CD14-positive monocyte (primary cell): ENCODE results near the gene KDM6A. TPM values are rescaled to one million over a fixed set of nuclear protein-coding genes. Genes with fewer than 3 reads are reported as not detected.

Source experiments
- DNase-seq, 3 donors: peaks; one replicate each; pipeline ENCODE4 v3.0.0-alpha.2; 2011 to 2022
- H2AFZ ChIP-seq: 2 replicates; pipeline ENCODE4 v1.6.0; 2012; ENCODE audit warnings: mild to moderate bottlenecking, low read depth, low read length, inconsistent platforms; ENCODE audit not compliant: insufficient read depth, poor library complexity, severe bottlenecking
- H3K27ac ChIP-seq, 2 donors: 1 replicate in 1 of 2; 2 replicates in 1 of 2; pipeline ENCODE4 v1.5.1; 2012 to 2013; ENCODE audit warnings: low read length in 2 of 2, control low read depth in 1 of 2, inconsistent platforms in 1 of 2, low read depth in 1 of 2, mild to moderate bottlenecking in 1 of 2
- H3K27me3 ChIP-seq, 2 donors: one replicate each; pipeline versions ENCODE4 v1.6.0 to v1.6.1; 2011 to 2013; ENCODE audit warnings: low read length in 2 of 2; ENCODE audit not compliant: control insufficient read depth in 2 of 2, insufficient read depth in 2 of 2
- H3K36me3 ChIP-seq, 2 donors: replicated peaks in 1 of 2; 1 replicate in 1 of 2; 2 replicates in 1 of 2; pipeline versions ENCODE4 v1.5.1 to v1.6.1; 2012 to 2013; ENCODE audit warnings: low read length in 2 of 2, control low read depth in 1 of 2, inconsistent platforms in 1 of 2, mild to moderate bottlenecking in 1 of 2; ENCODE audit not compliant: insufficient read depth in 2 of 2, control insufficient read depth in 1 of 2
- H3K4me1 ChIP-seq, 2 donors: 1 replicate in 1 of 2; 2 replicates in 1 of 2; pipeline versions ENCODE4 v1.5.1 to v1.6.1; 2012 to 2013; ENCODE audit warnings: low read length in 2 of 2, control low read depth in 1 of 2, inconsistent platforms in 1 of 2, mild to moderate bottlenecking in 1 of 2, moderate library complexity in 1 of 2; ENCODE audit not compliant: insufficient read depth in 2 of 2, control insufficient read depth in 1 of 2
- H3K4me2 ChIP-seq: replicated peaks from 2 replicates; pipeline ENCODE3; 2012; ENCODE audit warnings: low read length, moderate library complexity, mild to moderate bottlenecking; ENCODE audit not compliant: poor library complexity, severe bottlenecking; ENCODE audit errors: extremely low read depth
- H3K4me3 ChIP-seq, 3 experiments: fragments of 200-600 bp in 1 of 3; sonication (generic) in 1 of 3; replicated peaks in 1 of 3; 1 replicate in 2 of 3; 2 replicates in 1 of 3; pipeline ENCODE4 v1.5.1; 2011 to 2013; ENCODE audit warnings: low read length in 3 of 3, mild to moderate bottlenecking in 3 of 3, control low read depth in 2 of 3, low read depth in 2 of 3, inconsistent platforms in 1 of 3, moderate library complexity in 1 of 3
- H3K79me2 ChIP-seq: 2 replicates; pipeline ENCODE4 v1.6.0; 2012; ENCODE audit warnings: mild to moderate bottlenecking, control low read depth, inconsistent platforms, low read length, moderate library complexity; ENCODE audit not compliant: insufficient read depth
- H3K9ac ChIP-seq: 2 replicates; pipeline ENCODE4 v1.6.0; 2017; ENCODE audit warnings: low read length, mild to moderate bottlenecking; ENCODE audit not compliant: insufficient read depth, poor library complexity, severe bottlenecking
- H3K9me3 ChIP-seq, 2 donors: replicated peaks in 1 of 2; 1 replicate in 1 of 2; 2 replicates in 1 of 2; pipeline versions ENCODE4 v1.5.1 to v1.6.1; 2012 to 2013; ENCODE audit warnings: low read length in 2 of 2, control low read depth in 1 of 2; ENCODE audit not compliant: control insufficient read depth in 1 of 2, insufficient read depth in 1 of 2
- H4K20me1 ChIP-seq: 2 replicates; pipeline ENCODE4 v1.6.0; 2012; ENCODE audit warnings: mild to moderate bottlenecking, low read length, control low read depth, moderate library complexity; ENCODE audit not compliant: insufficient read depth
- H3K27ac Mint-ChIP-seq, 7 donors: one replicate each; pipeline ENCODE4 v1.8.0; 2020; ENCODE audit warnings: mild to moderate bottlenecking in 7 of 7, mixed read lengths in 7 of 7, moderate library complexity in 6 of 7, inconsistent platforms in 2 of 7
- H3K27me3 Mint-ChIP-seq, 3 donors: one replicate each; pipeline ENCODE4 v1.8.0; 2021 to 2022; ENCODE audit warnings: low read depth in 3 of 3, mild to moderate bottlenecking in 3 of 3, mixed read lengths in 3 of 3, moderate library complexity in 3 of 3, inconsistent platforms in 1 of 3
- H3K36me3 Mint-ChIP-seq, 2 donors: one replicate each; pipeline ENCODE4 v1.8.0; 2020; ENCODE audit warnings: mixed read lengths in 2 of 2, inconsistent platforms in 1 of 2, mild to moderate bottlenecking in 1 of 2
- H3K4me1 Mint-ChIP-seq: one replicate; pipeline ENCODE4 v1.8.0; 2020; ENCODE audit warnings: mild to moderate bottlenecking, mixed read lengths
- H3K4me3 Mint-ChIP-seq, 2 donors: one replicate each; pipeline ENCODE4 v1.8.0; 2020; ENCODE audit warnings: mild to moderate bottlenecking in 2 of 2, mixed read lengths in 2 of 2, moderate library complexity in 1 of 2
- H3K9me3 Mint-ChIP-seq, 7 donors: one replicate each; pipeline ENCODE4 v1.8.0; 2020 to 2022; ENCODE audit warnings: mixed read lengths in 7 of 7, mild to moderate bottlenecking in 6 of 7, moderate library complexity in 6 of 7, inconsistent platforms in 2 of 7
- CTCF ChIP-seq: fragments of 200-600 bp; IDR thresholded peaks from one replicate; pipeline ENCODE4 v1.8.0; 2022; ENCODE audit warnings: antibody characterized with exemption, mild to moderate bottlenecking
- WGBS: methylation state at CpG from one replicate; pipeline ENCODE4 v1.1.5; 2013; ENCODE audit warnings: missing lambda C conversion rate; ENCODE audit not compliant: insufficient coverage; 5-methylcytosine and 5-hydroxymethylcytosine counted together
- intact Hi-C, 2 donors: fragments of 100-400 bp; cut with micrococcal nuclease; formaldehyde crosslinking; loops; one replicate each; pipeline versions ENCODE4 v1.15.0 to v1.15.1; 2023
- polyA plus RNA-seq, 3 donors: library from polyadenylated mRNA; depleted of rRNA in 1 of 3; unstranded in 2 of 3; stranded (reverse) in 1 of 3; fragments of 300-500 nt in 2 of 3; fragments of >200 nt in 1 of 3; fragmentation: Illumina TruSeq in 2 of 3; gene quantifications; 1 replicate in 2 of 3; 2 replicates in 1 of 3; pipeline ENCODE4 v1.2.3, GENCODE V29; 2012 to 2021

KDM6A gene
- polyA plus RNA-seq, 3 donors, result 7.6 to 35.0 (median 13.8) TPM

GRCh38 chrX:44951572-44952067 is 78.6 kb downstream of the KDM6A start:
- H3K4me2 ChIP-seq, result no peak overlapping the region
- Mint-ChIP-seq H3K4me1 (peaks cover 35% of the 10 kb centered on the region), H3K9me3 (peaks cover 0 to 7% (median 0%) of the 10 kb centered on the region in 7 donors), H3K4me3 (no peak overlapping the region), H3K36me3 (peaks cover 0 to 11% of the 10 kb centered on the region in 2 donors), H3K27me3 (no peaks in the 10 kb centered on the region), H3K27ac (peak overlapping the region in 3 of 7 donors; percentile 5 to 57 (median 53))
- WGBS, result 100% methylated on average over 1 of the region's 2 CpGs
- H3K36me3 ChIP-seq, result no peaks in the 10 kb centered on the region
- H3K27me3 ChIP-seq, result no peaks in the 10 kb centered on the region
- peaks cover 100% of the 10 kb centered on the region for H4K20me1 ChIP-seq
- H3K4me1 ChIP-seq, result no peaks in the 10 kb centered on the region
- no peak overlapping the region for H3K9ac ChIP-seq
- no peaks in the 10 kb centered on the region for H3K9me3 ChIP-seq
- H2AFZ ChIP-seq, result no peak overlapping the region
- no peak for DNase-seq
- intact Hi-C loops, result no loop called here
- H3K4me3 ChIP-seq, result no peak overlapping the region
- no peak for TF ChIP-seq CTCF
- peak overlapping the region in 1 of 2 donors; percentile 29 for H3K27ac ChIP-seq
- peaks cover 100% of the 10 kb centered on the region for H3K79me2 ChIP-seq

- Mint-ChIP-seq H3K27me3 (no peaks in the 10 kb centered on the region), H3K9me3 (peaks cover 0 to 3% (median 0%) of the 10 kb centered on the region in 7 donors), H3K4me3 (no peak overlapping the region), H3K4me1 (peaks cover 35% of the 10 kb centered on the region), H3K27ac (peak overlapping the region in 4 of 7 donors; percentile 5 to 45 (median 40)), H3K36me3 (peaks cover 0 to 7% of the 10 kb centered on the region in 2 donors)
- no peaks in the 10 kb centered on the region for H3K4me1 ChIP-seq
- H3K79me2 ChIP-seq, result peaks cover 100% of the 10 kb centered on the region
- H4K20me1 ChIP-seq, result peaks cover 100% of the 10 kb centered on the region
- no peaks in the 10 kb centered on the region for H3K9me3 ChIP-seq
- no peak overlapping the region for H3K4me3 ChIP-seq
- no peaks in the 10 kb centered on the region for H3K36me3 ChIP-seq
- no peak overlapping the region for H3K9ac ChIP-seq
- no peak overlapping the region for H3K4me2 ChIP-seq
- H2AFZ ChIP-seq, result no peak overlapping the region
- WGBS, result no CpG with 5 or more reads among the region's 19 CpGs
- intact Hi-C loops, result no loop called here
- H3K27me3 ChIP-seq, result no peaks in the 10 kb centered on the region
- no peak overlapping the region for H3K27ac ChIP-seq
- no peak for TF ChIP-seq CTCF
- DNase-seq, result no peak
Measured at GRCh38 chrX:44952329-44953027, 79.5 kb downstream of the KDM6A start.
